ENCODE results near the gene ALPK1.
A peak's percentile ranks its signal among the peaks of the same experiment; 100 is the strongest.

Gene ALPK1

GRCh38 chr4:112322866-112323265 is 25.7 kb downstream of the ALPK1 start:
- Histone ChIP-seq H3K4me1 (no peaks in the 10 kb centered on the region), H3K9ac (no peak overlapping the region), H3K36me3 (no peaks in the 10 kb centered on the region), H4K20me1 (no peaks in the 10 kb centered on the region), H3K27ac (no peak overlapping the region), H3K4me3 (no peak overlapping the region), H3K9me3 (no peaks in the 10 kb centered on the region), H3K27me3 (no peaks in the 10 kb centered on the region), H3K4me2 (no peak overlapping the region)
- no peak for TF ChIP-seq Cebpa-rat (IDR thresholded peaks at IDR 0.05)

- Histone ChIP-seq H3K4me3 (no peak overlapping the region), H3K9me3 (no peaks in the 10 kb centered on the region), H3K4me2 (no peak overlapping the region), H3K36me3 (no peaks in the 10 kb centered on the region), H3K9ac (no peak overlapping the region), H4K20me1 (no peaks in the 10 kb centered on the region), H3K27ac (no peak overlapping the region), H3K4me1 (no peaks in the 10 kb centered on the region), H3K27me3 (no peaks in the 10 kb centered on the region)
- TF ChIP-seq Cebpa-rat (IDR thresholded peaks at IDR 0.05) = no peak
Observed at GRCh38 chr4:112325530-112325929, 28.4 kb downstream of the ALPK1 start.

- no peak overlapping the region for H3K4me2 ChIP-seq
- no peaks in the 10 kb centered on the region for H3K4me1 ChIP-seq
- TF ChIP-seq Cebpa-rat (IDR thresholded peaks at IDR 0.05) = no peak
- no peaks in the 10 kb centered on the region for H3K27me3 ChIP-seq
- H3K36me3 ChIP-seq = no peaks in the 10 kb centered on the region
- H4K20me1 ChIP-seq = no peaks in the 10 kb centered on the region
- H3K9ac ChIP-seq = no peak overlapping the region
- H3K9me3 ChIP-seq = no peaks in the 10 kb centered on the region
- no peak overlapping the region for H3K27ac ChIP-seq
- no peak overlapping the region for H3K4me3 ChIP-seq
Observed at GRCh38 chr4:112327965-112328733, 31.0 kb downstream of the ALPK1 start.

GRCh38 chr4:112328734-112329130 is 31.6 kb downstream of the ALPK1 start:
- Histone ChIP-seq H3K4me3 (no peak overlapping the region), H3K4me2 (no peak overlapping the region), H3K9me3 (no peaks in the 10 kb centered on the region), H3K27me3 (no peaks in the 10 kb centered on the region), H3K4me1 (no peaks in the 10 kb centered on the region), H3K27ac (no peak overlapping the region), H4K20me1 (no peaks in the 10 kb centered on the region), H3K36me3 (no peaks in the 10 kb centered on the region), H3K9ac (no peak overlapping the region)
- no peak for TF ChIP-seq Cebpa-rat (IDR thresholded peaks at IDR 0.05)

GRCh38 chr4:112329672-112330375 is 32.7 kb downstream of the ALPK1 start:
- Histone ChIP-seq H3K4me2 (no peak overlapping the region), H3K9me3 (no peaks in the 10 kb centered on the region), H3K4me3 (no peak overlapping the region), H3K27ac (no peak overlapping the region), H3K4me1 (no peaks in the 10 kb centered on the region), H4K20me1 (no peaks in the 10 kb centered on the region), H3K9ac (no peak overlapping the region), H3K36me3 (no peaks in the 10 kb centered on the region), H3K27me3 (no peaks in the 10 kb centered on the region)
- no peak for TF ChIP-seq Cebpa-rat (IDR thresholded peaks at IDR 0.05)

GRCh38 chr4:112330921-112331320 is 33.8 kb downstream of the ALPK1 start:
- Histone ChIP-seq H3K4me3 (no peak overlapping the region), H3K9ac (no peak overlapping the region), H3K4me2 (no peak overlapping the region), H3K4me1 (no peaks in the 10 kb centered on the region), H3K36me3 (no peaks in the 10 kb centered on the region), H4K20me1 (no peaks in the 10 kb centered on the region), H3K27me3 (no peaks in the 10 kb centered on the region), H3K27ac (no peak overlapping the region), H3K9me3 (no peaks in the 10 kb centered on the region)
- TF ChIP-seq Cebpa-rat (IDR thresholded peaks at IDR 0.05) = no peak

GRCh38 chr4:112332398-112332797 is 35.2 kb downstream of the ALPK1 start:
- H3K9me3 ChIP-seq = no peaks in the 10 kb centered on the region
- TF ChIP-seq Cebpa-rat (IDR thresholded peaks at IDR 0.05) = no peak
- no peaks in the 10 kb centered on the region for H3K36me3 ChIP-seq
- H3K4me2 ChIP-seq = no peak overlapping the region
- no peaks in the 10 kb centered on the region for H3K4me1 ChIP-seq
- H3K4me3 ChIP-seq = no peak overlapping the region
- H3K9ac ChIP-seq = no peak overlapping the region
- H3K27me3 ChIP-seq = no peaks in the 10 kb centered on the region
- H4K20me1 ChIP-seq = no peaks in the 10 kb centered on the region
- H3K27ac ChIP-seq = no peak overlapping the region

- Histone ChIP-seq H3K4me2 (no peak overlapping the region), H3K27ac (no peak overlapping the region), H3K4me3 (no peak overlapping the region), H3K9me3 (no peaks in the 10 kb centered on the region), H3K4me1 (no peaks in the 10 kb centered on the region), H3K36me3 (no peaks in the 10 kb centered on the region), H3K27me3 (no peaks in the 10 kb centered on the region), H4K20me1 (no peaks in the 10 kb centered on the region), H3K9ac (no peak overlapping the region)
- TF ChIP-seq Cebpa-rat (IDR thresholded peaks at IDR 0.05) = peak; percentile 68; the same call in 1 of the 2 replicates
Observed at GRCh38 chr4:112340023-112340422, 42.9 kb downstream of the ALPK1 start.

GRCh38 chr4:112341033-112341432 is 43.9 kb downstream of the ALPK1 start:
- Histone ChIP-seq H3K27me3 (no peaks in the 10 kb centered on the region), H3K9me3 (no peaks in the 10 kb centered on the region), H3K4me3 (no peak overlapping the region), H3K27ac (no peak overlapping the region), H3K36me3 (no peaks in the 10 kb centered on the region), H4K20me1 (no peaks in the 10 kb centered on the region), H3K4me1 (no peaks in the 10 kb centered on the region), H3K4me2 (no peak overlapping the region), H3K9ac (no peak overlapping the region)
- TF ChIP-seq Cebpa-rat (IDR thresholded peaks at IDR 0.05) = no peak

GRCh38 chr4:112343330-112344080 is 46.3 kb downstream of the ALPK1 start:
- Histone ChIP-seq H3K4me1 (peaks cover 9% of the 10 kb centered on the region), H3K4me3 (no peak overlapping the region), H3K9ac (no peak overlapping the region), H3K9me3 (no peaks in the 10 kb centered on the region), H3K27me3 (no peaks in the 10 kb centered on the region), H3K36me3 (no peaks in the 10 kb centered on the region), H3K27ac (no peak overlapping the region), H4K20me1 (no peaks in the 10 kb centered on the region), H3K4me2 (no peak overlapping the region)
- TF ChIP-seq Cebpa-rat (IDR thresholded peaks at IDR 0.05) = no peak
